AG10803 (cell line): Measurements from ENCODE around the gene SGTB.

ENCODE experiments used
- DNase-seq: peaks from one replicate; pipeline ENCODE4 v3.0.0; 2010; ENCODE audit warnings: low read depth
- H3K4me3 ChIP-seq: 2 replicates; pipeline ENCODE4 v1.5.1; 2011; ENCODE audit warnings: mild to moderate bottlenecking, low read length, control low read depth
- TF ChIP-seq, protein P1 (sequence below): conservative IDR thresholded peaks from 2 replicates; pipeline ENCODE4 v1.5.1; 2011; ENCODE audit warnings: mild to moderate bottlenecking, low read length, control low read depth, inconsistent platforms

The SGTB gene

DNA sequence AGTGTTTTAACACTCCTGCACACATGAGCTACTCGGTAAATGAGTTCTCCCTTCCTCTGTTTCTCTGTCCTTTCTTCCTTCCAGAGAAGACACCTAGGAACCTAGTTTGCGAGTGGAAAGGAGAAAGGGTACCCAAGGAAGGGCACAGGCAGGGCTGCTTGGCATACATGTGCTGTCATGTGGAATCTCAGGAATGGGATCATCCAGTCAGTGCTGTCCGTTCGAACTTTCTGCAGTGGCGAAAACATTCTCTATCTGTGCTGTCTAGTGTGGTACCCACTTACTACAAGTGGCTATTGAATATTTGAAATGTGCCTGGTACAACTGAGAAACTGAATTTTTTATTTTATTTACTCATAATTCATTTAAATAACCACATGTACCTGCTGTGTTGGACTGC is 28.0 kb upstream of the SGTB start:
- no peak overlapping the region for H3K4me3 ChIP-seq
- DNase-seq = no peak
- TF ChIP-seq, protein P1, sequence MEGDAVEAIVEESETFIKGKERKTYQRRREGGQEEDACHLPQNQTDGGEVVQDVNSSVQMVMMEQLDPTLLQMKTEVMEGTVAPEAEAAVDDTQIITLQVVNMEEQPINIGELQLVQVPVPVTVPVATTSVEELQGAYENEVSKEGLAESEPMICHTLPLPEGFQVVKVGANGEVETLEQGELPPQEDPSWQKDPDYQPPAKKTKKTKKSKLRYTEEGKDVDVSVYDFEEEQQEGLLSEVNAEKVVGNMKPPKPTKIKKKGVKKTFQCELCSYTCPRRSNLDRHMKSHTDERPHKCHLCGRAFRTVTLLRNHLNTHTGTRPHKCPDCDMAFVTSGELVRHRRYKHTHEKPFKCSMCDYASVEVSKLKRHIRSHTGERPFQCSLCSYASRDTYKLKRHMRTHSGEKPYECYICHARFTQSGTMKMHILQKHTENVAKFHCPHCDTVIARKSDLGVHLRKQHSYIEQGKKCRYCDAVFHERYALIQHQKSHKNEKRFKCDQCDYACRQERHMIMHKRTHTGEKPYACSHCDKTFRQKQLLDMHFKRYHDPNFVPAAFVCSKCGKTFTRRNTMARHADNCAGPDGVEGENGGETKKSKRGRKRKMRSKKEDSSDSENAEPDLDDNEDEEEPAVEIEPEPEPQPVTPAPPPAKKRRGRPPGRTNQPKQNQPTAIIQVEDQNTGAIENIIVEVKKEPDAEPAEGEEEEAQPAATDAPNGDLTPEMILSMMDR = no peak

DNA sequence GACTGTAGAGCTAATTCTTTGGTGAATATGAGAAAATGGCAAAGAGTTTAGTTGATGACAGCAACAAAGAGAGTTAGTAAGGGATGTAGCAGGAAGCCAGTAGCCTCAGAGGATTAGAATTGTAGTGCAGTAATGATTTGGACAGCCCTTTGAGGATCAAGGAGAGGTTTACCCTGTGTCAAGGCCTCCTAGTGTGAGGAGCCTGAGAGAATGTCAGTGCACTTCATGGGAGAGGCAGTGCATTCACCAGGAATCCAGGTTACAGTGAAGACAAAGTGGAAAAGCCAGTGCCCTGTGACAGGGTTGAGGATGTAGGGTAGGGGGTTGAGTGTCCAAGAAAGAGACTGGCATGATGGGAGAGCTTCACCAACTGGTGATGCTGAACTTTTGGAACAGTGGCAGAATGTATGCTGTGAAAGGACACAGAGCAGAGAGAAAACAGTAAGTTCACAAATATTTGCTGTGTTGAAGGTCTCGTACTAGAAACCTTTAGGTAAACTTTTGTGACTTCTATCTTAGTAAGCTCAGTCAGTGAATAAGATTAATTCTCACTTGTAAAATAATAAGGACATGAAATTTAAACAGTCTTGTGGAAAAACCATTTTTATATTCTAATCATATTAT is 27.4 kb upstream of the SGTB start:
- H3K4me3 ChIP-seq = no peak overlapping the region
- TF ChIP-seq, protein P1 = no peak
- DNase-seq = no peak

DNA sequence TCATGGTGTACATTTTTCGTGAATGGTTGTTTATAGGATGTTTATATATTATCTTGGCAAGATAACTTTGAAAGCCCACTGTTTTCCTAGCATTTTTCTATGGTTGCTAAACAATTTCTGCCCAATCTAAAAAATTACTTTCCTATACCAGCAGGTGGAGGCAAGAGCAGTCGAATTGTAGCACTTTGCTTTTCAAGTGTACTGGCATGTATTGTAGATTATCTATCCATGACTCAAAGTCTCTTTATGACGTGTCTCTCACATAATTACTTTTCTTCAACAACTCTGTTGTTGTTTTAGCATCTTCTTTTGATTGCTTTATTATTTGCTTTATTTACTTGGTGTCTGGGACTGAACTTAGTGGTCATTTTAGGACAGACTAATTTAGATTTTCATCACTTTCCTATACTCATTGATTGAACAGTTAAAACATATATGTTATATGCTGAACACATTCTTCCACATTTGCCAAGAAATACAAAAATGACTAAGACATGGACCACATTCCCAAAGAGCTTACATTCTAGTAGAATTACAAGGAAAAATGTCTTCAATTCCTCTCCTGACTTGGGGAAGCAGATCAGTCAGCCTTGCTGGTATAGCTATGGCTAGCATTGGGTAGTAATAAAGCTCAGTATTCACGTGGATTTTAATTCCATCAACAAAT is 20.8 kb upstream of the SGTB start:
- TF ChIP-seq, protein P1 = peak; percentile 89
- DNase-seq = peak; percentile 83

DNA sequence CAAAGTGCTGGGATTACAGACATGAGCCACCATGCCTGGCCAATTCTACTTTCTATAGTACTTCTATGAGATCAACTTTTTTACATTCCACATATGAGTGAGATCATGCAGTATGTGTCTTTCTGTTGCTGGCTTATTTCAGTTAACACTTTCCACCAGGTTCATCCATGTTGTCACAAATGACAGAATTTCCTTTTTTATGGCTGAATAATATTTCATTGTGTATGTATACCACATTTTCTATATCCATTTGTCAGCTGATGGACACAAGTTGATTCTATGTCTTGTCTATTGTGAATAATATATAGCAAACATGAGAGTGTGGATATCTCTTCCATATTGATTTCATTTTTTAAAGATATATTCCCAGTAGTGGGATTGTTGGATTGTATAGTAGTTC is 17.3 kb upstream of the SGTB start:
- no peak overlapping the region for H3K4me3 ChIP-seq
- TF ChIP-seq, protein P1 = no peak
- DNase-seq = no peak

More for the DNA sequence above, 20.8 kb upstream of the SGTB start:
- H3K4me3 ChIP-seq = no peak overlapping the region

DNA sequence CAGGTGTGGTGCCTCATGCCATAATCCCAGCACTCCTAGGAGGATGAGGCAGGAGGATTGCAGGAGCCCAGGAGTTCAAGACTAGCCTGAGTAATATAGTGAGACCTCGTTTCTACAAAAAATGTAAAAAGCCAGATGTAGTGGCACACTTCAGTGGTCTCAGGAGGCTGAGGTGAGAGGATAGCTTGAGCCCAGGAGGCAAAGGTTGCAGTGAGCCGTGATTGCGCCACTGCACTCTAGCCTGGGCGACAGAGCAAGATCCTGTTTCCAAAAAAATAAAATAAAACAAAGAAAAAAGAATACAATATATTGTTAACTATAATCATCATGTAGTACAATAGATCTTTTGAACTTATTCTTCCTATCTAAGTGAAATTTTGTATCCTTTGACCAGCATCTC is 16.4 kb upstream of the SGTB start:
- no peak for DNase-seq
- H3K4me3 ChIP-seq = no peak overlapping the region
- TF ChIP-seq, protein P1 = no peak

DNA sequence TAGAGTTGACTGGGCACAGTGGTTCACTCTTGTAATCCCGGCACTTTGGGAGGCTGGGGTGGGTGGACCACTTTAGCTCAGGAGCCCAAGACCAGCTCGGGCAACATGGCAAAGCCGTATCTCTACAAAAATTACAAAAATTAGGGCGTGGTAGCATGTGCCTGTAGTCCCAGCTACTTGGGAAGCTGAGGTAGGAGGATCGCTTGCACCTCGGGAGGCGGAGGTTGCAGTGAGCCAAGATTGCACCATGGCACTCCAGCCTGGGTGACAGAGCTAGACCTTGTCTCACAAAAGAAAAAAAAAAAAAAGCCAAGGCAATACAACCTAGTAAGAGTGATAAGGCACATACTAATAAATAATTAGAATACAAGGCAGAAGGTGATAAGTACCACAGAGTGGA is 15.9 kb upstream of the SGTB start:
- no peak for DNase-seq
- TF ChIP-seq, protein P1 = no peak
- H3K4me3 ChIP-seq = no peak overlapping the region

DNA sequence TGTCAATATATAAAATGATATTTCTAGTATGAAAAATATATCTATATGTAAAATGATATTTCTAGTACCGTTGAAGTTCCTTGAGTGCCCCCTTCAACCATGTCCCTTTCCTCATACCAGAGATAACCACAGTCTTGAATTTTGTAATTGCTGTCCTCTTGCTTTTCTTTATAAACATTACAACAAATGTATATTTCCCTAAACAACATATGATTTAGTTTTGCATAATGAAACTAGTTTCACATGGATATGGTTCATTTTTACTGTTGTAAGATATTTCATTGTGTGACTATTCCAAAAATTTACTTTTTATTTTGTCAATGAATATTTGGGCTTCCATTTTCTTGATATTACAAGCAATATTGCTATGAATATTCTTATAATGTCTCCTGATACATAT is 14.1 kb upstream of the SGTB start:
- DNase-seq = no peak
- TF ChIP-seq, protein P1 = no peak
- H3K4me3 ChIP-seq = no peak overlapping the region
